HCT116 (cell line): ENCODE measurements around the gene FBXL5. TPM values are rescaled to one million over a fixed set of nuclear protein-coding genes. Genes with fewer than 3 reads are reported as not detected.

Experiments used
- ATAC-seq: fragments of 200-7000 bp; cut with Tn5 transposase; 2 replicates; pipeline ENCODE4 v1.9.1; 2020; ENCODE audit warnings: mild to moderate bottlenecking, moderate library complexity
- BruUV-seq: library from RNA; stranded (reverse); fragments of 400-500 nt; replicated peaks from 2 replicates; lab custom pipeline; 2021; lab: Mats Ljungman, UMichigan
- CTCF ChIA-PET: fragments of 300-600 bp; sonication (Branson Sonifier 250); formaldehyde crosslinking; loops from one replicate; lab custom pipeline; 2021; ENCODE audit warnings: antibody characterized with exemption; lab: Charles Lee
- POLR2A ChIA-PET: fragments of 300-600, 350-600 bp; sonication (Branson Sonifier 250); formaldehyde crosslinking; loops from one replicate; lab custom pipeline; 2021; ENCODE audit warnings: antibody characterized with exemption; lab: Charles Lee
- RAD21 ChIA-PET, 2 experiments: fragments of 300-600 bp; sonication (Branson Sonifier 250); formaldehyde crosslinking; loops; one replicate each; lab custom pipeline; 2023; ENCODE audit warnings: low total read pairs in 2 of 2; ENCODE audit not compliant: uncharacterized antibody in 2 of 2, unreplicated experiment in 2 of 2, low non-redundant PET in 1 of 2; lab: Charles Lee
- DNase-seq: peaks from one replicate; pipeline ENCODE4 v3.0.0-alpha.2; 2010; ENCODE audit warnings: low read depth, low spot score
- H2AFZ ChIP-seq: fragments of 200-600 bp; shearing (Covaris generic), sonication (generic); 2 replicates; pipeline ENCODE4 v1.6.1; 2017; ENCODE audit warnings: low read depth, mixed run types, mixed read lengths, antibody characterized with exemption, low read length; ENCODE audit not compliant: poor library complexity, severe bottlenecking
- H3K27ac ChIP-seq: 2 replicates; pipeline ENCODE4 v1.5.1; 2012; ENCODE audit warnings: low read depth, low read length
- H3K27me3 ChIP-seq: fragments of 200-600 bp; sonication (generic); 2 replicates; pipeline ENCODE4 v1.6.1; 2016; ENCODE audit warnings: mixed run types, low read length, mixed read lengths; ENCODE audit not compliant: insufficient read depth
- H3K36me3 ChIP-seq, 2 experiments: fragments of 200-500 bp in 1 of 2; fragments of 200-600 bp in 1 of 2; sonication (Bioruptor generic) in 1 of 2; sonication (generic) in 1 of 2; 2 replicates each; pipeline versions ENCODE4 v1.5.1 to v1.6.1; 2014 to 2016; ENCODE audit warnings: low read length in 2 of 2, inconsistent platforms in 1 of 2, mixed read lengths in 1 of 2, mixed run types in 1 of 2; ENCODE audit not compliant: insufficient read depth in 2 of 2, control insufficient read depth in 1 of 2
- H3K4me1 ChIP-seq, 2 experiments: fragments of 200-600 bp in 1 of 2; sonication (generic) in 1 of 2; 2 replicates each; pipeline versions ENCODE4 v1.5.1 to v1.6.1; 2012 to 2017; ENCODE audit warnings: low read length in 2 of 2, inconsistent platforms in 1 of 2, mild to moderate bottlenecking in 1 of 2, mixed read lengths in 1 of 2, mixed run types in 1 of 2, moderate library complexity in 1 of 2; ENCODE audit not compliant: insufficient read depth in 2 of 2, control insufficient read depth in 1 of 2
- H3K4me2 ChIP-seq: fragments of 200-600 bp; sonication (generic); 2 replicates; pipeline ENCODE4 v1.6.1; 2017; ENCODE audit warnings: mixed run types, low read length, mixed read lengths
- H3K4me3 ChIP-seq, 2 experiments: fragments of 200-600 bp in 1 of 2; sonication (generic) in 1 of 2; replicated peaks in 1 of 2; 2 replicates each; pipeline ENCODE4 v1.5.1; 2011 to 2016; ENCODE audit warnings: low read length in 2 of 2, control low read depth in 1 of 2, low read depth in 1 of 2, mild to moderate bottlenecking in 1 of 2, mixed read lengths in 1 of 2, mixed run types in 1 of 2
- H3K79me2 ChIP-seq: fragments of 200-600 bp; sonication (generic); 2 replicates; pipeline ENCODE4 v1.6.1; 2017; ENCODE audit warnings: mild to moderate bottlenecking, mixed run types, low read length, moderate library complexity, mixed read lengths; ENCODE audit not compliant: insufficient read depth
- H3K9ac ChIP-seq: fragments of 200-600 bp; sonication (generic); 2 replicates; pipeline ENCODE4 v1.6.1; 2016; ENCODE audit warnings: low read length, mixed read lengths
- H3K9me2 ChIP-seq: fragments of 200-600 bp; sonication (generic), shearing (Covaris generic); 2 replicates; pipeline ENCODE4 v1.6.1; 2017; ENCODE audit warnings: mixed run types, mild to moderate bottlenecking, moderate library complexity; ENCODE audit not compliant: insufficient read depth
- H3K9me3 ChIP-seq, 2 experiments: fragments of 200-500 bp in 1 of 2; fragments of 200-600 bp in 1 of 2; sonication (Bioruptor generic) in 1 of 2; sonication (generic) in 1 of 2; 2 replicates each; pipeline ENCODE4 v1.6.1; 2014 to 2017; ENCODE audit warnings: low read length in 2 of 2, mixed read lengths in 2 of 2, inconsistent platforms in 1 of 2, low read depth in 1 of 2, mild to moderate bottlenecking in 1 of 2, mixed run types in 1 of 2, moderate library complexity in 1 of 2; ENCODE audit not compliant: control insufficient read depth in 1 of 2, insufficient read depth in 1 of 2
- H4K20me1 ChIP-seq: fragments of 200-600 bp; sonication (generic), shearing (Covaris generic); 2 replicates; pipeline ENCODE4 v1.6.1; 2017; ENCODE audit warnings: mixed run types, mild to moderate bottlenecking, moderate library complexity; ENCODE audit not compliant: insufficient read depth
- ATF3 ChIP-seq: IDR thresholded peaks from 2 replicates; pipeline ENCODE4 v1.6.1; 2012
- CBX3 ChIP-seq: IDR thresholded peaks from 2 replicates; pipeline ENCODE4 v1.6.1; 2012; ENCODE audit warnings: low read depth
- CEBPB ChIP-seq: IDR thresholded peaks from 2 replicates; pipeline ENCODE4 v1.6.1; 2012; ENCODE audit warnings: low read depth
- EGR1 ChIP-seq: IDR thresholded peaks from 2 replicates; pipeline ENCODE4 v1.6.1; 2012; ENCODE audit warnings: low read depth
- EZH2phosphoT487 ChIP-seq: fragments of 200-600 bp; IDR thresholded peaks from 2 replicates; pipeline ENCODE4 v1.6.1; 2018; ENCODE audit warnings: antibody characterized with exemption, borderline replicate concordance
- FOSL1 ChIP-seq: IDR thresholded peaks from 2 replicates; pipeline ENCODE4 v1.6.1; 2012; ENCODE audit warnings: low read depth
- MAX ChIP-seq: IDR thresholded peaks from 2 replicates; pipeline ENCODE4 v1.6.1; 2012
- RAD21 ChIP-seq: IDR thresholded peaks from 2 replicates; pipeline ENCODE4 v1.6.1; 2012; ENCODE audit warnings: low read depth, mild to moderate bottlenecking
- REST ChIP-seq: IDR thresholded peaks from 2 replicates; pipeline ENCODE4 v1.6.1; 2012; ENCODE audit warnings: low read depth
- TCF7L2 ChIP-seq: IDR thresholded peaks from 2 replicates; pipeline ENCODE4 v1.7.0; 2011; ENCODE audit warnings: borderline replicate concordance, inconsistent platforms; ENCODE audit not compliant: insufficient read depth, insufficient read length; ENCODE audit errors: extremely low read depth
- ZFX ChIP-seq: fragments of 450-650 bp; IDR thresholded peaks from 2 replicates; pipeline ENCODE4 v1.6.1; 2017
- ZNF274 ChIP-seq: fragments of 200-500 bp; sonication (Bioruptor generic); IDR thresholded peaks from 2 replicates; pipeline ENCODE4 v1.6.1; 2014; ENCODE audit warnings: mild to moderate bottlenecking, low read depth, low read length, inconsistent platforms
- intact Hi-C: fragments of 100-400 bp; cut with micrococcal nuclease; formaldehyde crosslinking; loops from 2 replicates; pipeline ENCODE4 v1.10.0; 2022
- total RNA-seq: library from RNA; stranded (reverse); gene quantifications from one replicate; pipeline ENCODE4 v1.2.1, GENCODE V29; 2021; ENCODE audit not compliant: unreplicated experiment
- TF ChIP-seq, protein P1 (sequence below): IDR thresholded peaks from 2 replicates; pipeline ENCODE4 v1.6.1; 2011; ENCODE audit warnings: mild to moderate bottlenecking, low read length, moderate library complexity; ENCODE audit not compliant: insufficient replicate concordance; ENCODE audit errors: extremely low read depth
- TF ChIP-seq, protein P2 (sequence below), 3 experiments: fragments of 200-600 bp in 1 of 3; sonication (generic) in 1 of 3; IDR thresholded peaks in 2 of 3; conservative IDR thresholded peaks in 1 of 3; 2 replicates each; pipeline ENCODE4 v1.5.1; 2012 to 2017; ENCODE audit warnings: low read depth in 2 of 3, low read length in 2 of 3, antibody characterized with exemption in 1 of 3, borderline replicate concordance in 1 of 3, control low read depth in 1 of 3, mild to moderate bottlenecking in 1 of 3, mixed read lengths in 1 of 3, mixed run types in 1 of 3, moderate library complexity in 1 of 3; ENCODE audit not compliant: insufficient read depth in 1 of 3

FBXL5 gene
- total RNA-seq, 1 experiment from 2014 or later, result 20.6 TPM

- H2AFZ ChIP-seq, result no peak overlapping the region
- no peaks in the 10 kb centered on the region for H3K4me1 ChIP-seq
- no peaks in the 10 kb centered on the region for H3K9me3 ChIP-seq
- intact Hi-C loops, result no loop called here
- no peak overlapping the region for H3K9ac ChIP-seq
- POLR2A ChIA-PET, result no interaction called here
- no TSS peak for BruUV-seq
- no peaks in the 10 kb centered on the region for H3K9me2 ChIP-seq
- H3K4me3 ChIP-seq, result no peak overlapping the region
- DNase-seq (no peak), ATAC-seq (no peak)
- RAD21 ChIA-PET, result no interaction called here
- no peaks in the 10 kb centered on the region for H4K20me1 ChIP-seq
- H3K36me3 ChIP-seq, result peaks cover 0 to 3% of the 10 kb centered on the region in 2 experiments; a peak in 1 of 4 replicates
- no peak for TF ChIP-seq ZNF274
- TF ChIP-seq EGR1, result no peak
- TF ChIP-seq EZH2phosphoT487, result no peak
- no peak for TF ChIP-seq ATF3
- TF ChIP-seq CBX3, result no peak
- TF ChIP-seq ZFX, result no peak
- TF ChIP-seq MAX, result no peak
- TF ChIP-seq CEBPB, result no peak
- no peak for TF ChIP-seq RAD21
- no peak for TF ChIP-seq REST
- TF ChIP-seq, protein P1, sequence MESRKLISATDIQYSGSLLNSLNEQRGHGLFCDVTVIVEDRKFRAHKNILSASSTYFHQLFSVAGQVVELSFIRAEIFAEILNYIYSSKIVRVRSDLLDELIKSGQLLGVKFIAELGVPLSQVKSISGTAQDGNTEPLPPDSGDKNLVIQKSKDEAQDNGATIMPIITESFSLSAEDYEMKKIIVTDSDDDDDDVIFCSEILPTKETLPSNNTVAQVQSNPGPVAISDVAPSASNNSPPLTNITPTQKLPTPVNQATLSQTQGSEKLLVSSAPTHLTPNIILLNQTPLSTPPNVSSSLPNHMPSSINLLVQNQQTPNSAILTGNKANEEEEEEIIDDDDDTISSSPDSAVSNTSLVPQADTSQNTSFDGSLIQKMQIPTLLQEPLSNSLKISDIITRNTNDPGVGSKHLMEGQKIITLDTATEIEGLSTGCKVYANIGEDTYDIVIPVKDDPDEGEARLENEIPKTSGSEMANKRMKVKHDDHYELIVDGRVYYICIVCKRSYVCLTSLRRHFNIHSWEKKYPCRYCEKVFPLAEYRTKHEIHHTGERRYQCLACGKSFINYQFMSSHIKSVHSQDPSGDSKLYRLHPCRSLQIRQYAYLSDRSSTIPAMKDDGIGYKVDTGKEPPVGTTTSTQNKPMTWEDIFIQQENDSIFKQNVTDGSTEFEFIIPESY, result no peak
- TF ChIP-seq, protein P2, sequence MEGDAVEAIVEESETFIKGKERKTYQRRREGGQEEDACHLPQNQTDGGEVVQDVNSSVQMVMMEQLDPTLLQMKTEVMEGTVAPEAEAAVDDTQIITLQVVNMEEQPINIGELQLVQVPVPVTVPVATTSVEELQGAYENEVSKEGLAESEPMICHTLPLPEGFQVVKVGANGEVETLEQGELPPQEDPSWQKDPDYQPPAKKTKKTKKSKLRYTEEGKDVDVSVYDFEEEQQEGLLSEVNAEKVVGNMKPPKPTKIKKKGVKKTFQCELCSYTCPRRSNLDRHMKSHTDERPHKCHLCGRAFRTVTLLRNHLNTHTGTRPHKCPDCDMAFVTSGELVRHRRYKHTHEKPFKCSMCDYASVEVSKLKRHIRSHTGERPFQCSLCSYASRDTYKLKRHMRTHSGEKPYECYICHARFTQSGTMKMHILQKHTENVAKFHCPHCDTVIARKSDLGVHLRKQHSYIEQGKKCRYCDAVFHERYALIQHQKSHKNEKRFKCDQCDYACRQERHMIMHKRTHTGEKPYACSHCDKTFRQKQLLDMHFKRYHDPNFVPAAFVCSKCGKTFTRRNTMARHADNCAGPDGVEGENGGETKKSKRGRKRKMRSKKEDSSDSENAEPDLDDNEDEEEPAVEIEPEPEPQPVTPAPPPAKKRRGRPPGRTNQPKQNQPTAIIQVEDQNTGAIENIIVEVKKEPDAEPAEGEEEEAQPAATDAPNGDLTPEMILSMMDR (IDR thresholded peaks at IDR 0.05 in 2 of 3, conservative IDR thresholded peaks at IDR 0.05 in 1 of 3; ENCODE audit: borderline replicate concordance in 1 of 3, insufficient read depth in 1 of 3, low read depth in 2 of 3, low read length in 2 of 3), result no peak
- TF ChIP-seq FOSL1, result no peak
- no peak for TF ChIP-seq TCF7L2
- no peaks in the 10 kb centered on the region for H3K79me2 ChIP-seq
- H3K4me2 ChIP-seq, result no peak overlapping the region
- no peaks in the 10 kb centered on the region for H3K27me3 ChIP-seq
- no peak overlapping the region for H3K27ac ChIP-seq
- CTCF ChIA-PET, result no interaction called here
Measured at GRCh38 chr4:15585331-15585730, 69.8 kb downstream of the FBXL5 start.
